Germinal center (tissue), 1 donor: ENCODE data around the gene PSMG4.

Experiments used
- DNase-seq: peaks from one replicate; pipeline ENCODE4 v3.0.0; 2012; ENCODE audit warnings: mixed read lengths, low spot score

PSMG4 gene

DNA sequence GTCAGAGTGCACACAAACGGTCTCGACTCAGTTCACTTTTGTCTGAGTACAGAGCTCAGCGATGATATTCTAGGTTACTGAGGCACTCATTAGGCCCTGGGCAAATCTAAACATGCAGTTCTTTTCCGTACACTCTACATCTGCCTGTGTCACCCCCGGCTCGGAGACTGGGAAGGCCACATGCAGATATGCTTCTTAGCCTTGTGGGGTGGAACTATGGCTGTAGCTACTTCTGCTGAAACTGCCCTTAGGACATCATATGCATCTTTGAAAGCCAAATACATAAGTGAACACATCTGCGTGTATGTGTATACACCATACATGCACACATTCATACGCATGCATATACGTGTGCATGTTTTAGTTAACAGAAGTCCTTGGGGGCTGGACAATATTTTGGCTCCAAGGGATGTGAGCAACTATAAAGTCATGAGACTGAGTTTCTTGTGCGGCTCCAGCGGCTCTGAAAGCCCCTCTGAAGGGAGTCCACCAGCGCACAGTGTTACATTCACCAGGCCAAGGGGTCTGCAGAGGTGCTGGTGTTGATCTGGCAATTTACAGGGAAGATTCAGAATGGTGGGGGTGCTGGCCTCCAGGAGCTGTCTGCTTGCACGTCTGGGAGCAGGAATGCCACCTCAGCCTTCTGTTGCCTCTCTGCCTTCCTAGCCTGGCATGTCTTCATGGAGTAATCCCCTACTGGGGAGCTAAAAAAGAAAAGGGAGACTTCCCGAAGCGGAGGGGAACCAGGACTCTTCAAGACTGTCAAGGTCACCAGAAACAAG is 31.6 kb downstream of the PSMG4 start:
- DNase-seq: no peak

DNA sequence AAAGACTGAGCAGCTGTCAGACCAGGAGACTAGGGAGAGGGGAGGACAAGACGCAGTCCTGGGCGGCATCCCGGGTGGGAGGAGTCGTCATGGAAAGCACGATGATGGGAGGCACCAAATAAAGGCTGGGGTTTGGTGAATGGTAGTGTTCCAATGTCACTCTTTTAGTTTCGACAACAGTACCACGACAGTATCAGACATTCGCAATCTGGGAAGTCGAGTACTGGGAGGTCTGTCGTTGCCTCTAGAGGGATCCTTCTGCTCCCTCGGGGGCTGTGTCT is 32.1 kb downstream of the PSMG4 start:
- no peak for DNase-seq

DNA sequence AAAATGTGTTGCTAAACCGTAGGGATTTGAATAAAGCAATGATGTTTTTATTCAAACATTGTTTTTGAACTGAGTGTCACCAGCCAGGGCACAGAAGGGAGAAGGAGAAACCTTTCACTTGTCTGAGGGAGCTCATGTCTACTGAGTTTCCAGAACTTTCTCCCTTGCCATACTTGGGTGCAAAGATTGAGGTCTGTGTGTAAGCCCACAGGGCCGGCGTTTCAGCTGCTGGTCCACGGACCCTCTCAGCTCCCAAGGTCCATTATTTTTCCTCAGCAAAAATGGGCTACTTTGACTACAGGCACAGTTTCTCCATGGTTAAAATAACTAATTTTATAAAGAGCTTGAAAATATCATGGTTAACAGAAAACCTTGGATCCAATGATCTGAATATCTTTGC is 32.6 kb downstream of the PSMG4 start:
- DNase-seq: no peak

DNA sequence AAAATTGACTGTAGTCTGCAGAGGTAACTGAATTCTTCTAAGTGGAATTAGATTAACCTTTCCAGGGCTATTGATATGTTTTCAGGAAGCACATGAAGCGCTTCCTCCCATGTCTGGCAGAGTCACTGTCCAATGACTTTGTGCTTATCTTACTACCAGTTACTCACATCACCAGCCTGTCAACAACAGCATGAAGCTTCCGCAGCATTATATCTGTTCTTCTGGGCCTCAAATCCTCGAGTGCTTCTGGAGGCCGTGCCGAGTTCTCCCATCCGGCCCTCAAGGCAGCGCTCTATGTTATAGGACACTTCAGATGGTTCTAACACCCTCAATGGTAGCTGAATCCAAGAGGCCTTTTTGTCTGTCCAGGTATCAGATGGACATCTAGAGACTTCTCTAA is 33.2 kb downstream of the PSMG4 start:
- no peak for DNase-seq

DNA sequence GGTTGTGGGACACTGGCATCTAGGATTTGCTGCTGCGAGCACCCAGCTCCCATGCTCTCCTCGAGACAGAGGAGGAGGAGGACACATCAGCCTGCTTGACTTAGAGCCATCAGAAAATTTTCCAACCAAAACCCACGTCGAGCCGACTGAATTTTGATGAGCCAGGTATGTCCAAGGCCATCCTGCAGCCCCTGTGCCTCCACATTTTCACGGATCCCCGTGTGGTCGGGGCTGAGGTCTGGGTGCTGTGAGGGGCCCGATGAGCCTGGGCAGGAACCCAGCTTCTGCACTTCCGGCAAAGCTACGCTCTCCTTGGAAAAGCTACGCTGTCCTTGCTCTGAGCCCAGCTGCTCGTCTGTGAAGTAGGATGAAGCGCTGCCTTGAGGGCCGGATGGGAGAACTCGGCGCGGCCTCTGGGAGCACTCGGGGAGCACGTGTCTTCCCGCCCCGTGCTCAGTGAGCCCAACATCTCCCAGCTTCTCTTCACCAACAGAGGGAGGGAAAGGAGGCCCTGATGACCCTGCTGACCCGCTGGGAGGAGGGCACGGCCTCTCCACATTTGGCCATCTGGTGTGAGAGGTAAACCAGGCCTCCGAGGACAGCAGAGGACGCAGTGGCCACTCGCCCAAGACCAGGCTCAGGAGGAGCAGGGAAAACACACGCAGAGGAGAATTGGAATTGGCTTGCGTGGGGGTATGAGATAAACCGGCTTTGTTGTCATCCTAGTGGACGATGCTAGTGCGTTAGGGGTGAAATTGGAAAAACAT is 33.9 kb downstream of the PSMG4 start:
- DNase-seq: no peak

DNA sequence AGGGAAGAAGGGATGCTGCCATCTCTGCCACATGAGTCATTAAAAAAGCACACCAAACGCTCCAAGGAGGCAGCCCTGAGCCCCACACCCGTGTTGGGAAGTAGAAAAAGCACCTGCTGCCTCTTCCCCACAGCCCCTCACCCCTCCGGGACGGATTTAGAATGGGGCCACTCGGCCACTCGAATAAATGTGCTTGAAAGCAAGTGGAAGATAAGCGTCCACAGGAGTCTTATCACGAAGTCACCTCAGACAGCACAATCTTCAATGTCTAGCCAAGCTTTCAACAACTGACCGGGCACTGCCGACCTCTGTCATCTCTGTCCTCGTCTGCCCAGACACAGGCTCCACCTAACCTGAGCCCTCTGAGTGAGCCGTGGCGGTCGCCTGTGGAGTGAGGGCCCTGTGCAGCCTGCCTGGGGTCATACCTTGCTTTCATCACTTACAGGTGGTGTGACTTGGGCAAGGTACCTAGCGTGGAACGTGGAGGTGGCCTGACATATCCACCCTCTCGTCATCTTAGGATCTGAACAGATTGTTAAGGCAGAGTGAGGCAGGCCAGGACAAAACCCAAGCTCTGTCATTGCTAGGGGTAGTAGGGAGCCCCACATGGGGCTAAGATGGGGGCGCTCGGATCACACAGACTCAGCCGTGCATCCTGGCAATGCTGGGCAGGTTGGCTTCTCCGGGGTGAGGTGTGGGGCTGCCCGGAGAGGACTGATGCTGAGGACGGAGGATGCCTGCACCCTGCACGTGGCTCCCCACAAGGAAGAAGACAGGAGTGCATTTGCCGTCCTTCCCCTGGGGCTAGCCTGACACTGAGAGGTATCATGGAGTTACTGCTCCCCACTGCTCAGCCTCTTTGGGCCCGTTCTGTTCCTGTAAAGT is 34.8 kb downstream of the PSMG4 start:
- DNase-seq: no peak

DNA sequence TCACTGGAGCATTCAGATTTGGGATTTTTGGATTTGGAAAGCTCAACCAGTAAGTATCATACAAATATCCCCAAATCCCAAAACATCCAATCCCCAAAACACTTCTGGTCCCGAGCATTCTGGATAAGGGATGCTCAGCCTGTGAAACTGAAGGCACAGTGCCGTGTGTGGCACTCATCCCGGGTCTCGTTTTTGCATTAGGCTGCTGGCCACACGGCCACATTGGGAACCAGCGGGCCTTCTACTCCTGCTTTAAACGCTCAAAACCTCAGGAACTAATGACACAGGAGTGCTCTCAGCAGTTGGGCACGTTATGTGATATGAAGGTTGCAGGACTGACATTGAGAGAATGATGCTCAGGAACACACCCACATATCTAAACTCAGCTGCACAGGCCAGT is 35.6 kb downstream of the PSMG4 start:
- DNase-seq: no peak

DNA sequence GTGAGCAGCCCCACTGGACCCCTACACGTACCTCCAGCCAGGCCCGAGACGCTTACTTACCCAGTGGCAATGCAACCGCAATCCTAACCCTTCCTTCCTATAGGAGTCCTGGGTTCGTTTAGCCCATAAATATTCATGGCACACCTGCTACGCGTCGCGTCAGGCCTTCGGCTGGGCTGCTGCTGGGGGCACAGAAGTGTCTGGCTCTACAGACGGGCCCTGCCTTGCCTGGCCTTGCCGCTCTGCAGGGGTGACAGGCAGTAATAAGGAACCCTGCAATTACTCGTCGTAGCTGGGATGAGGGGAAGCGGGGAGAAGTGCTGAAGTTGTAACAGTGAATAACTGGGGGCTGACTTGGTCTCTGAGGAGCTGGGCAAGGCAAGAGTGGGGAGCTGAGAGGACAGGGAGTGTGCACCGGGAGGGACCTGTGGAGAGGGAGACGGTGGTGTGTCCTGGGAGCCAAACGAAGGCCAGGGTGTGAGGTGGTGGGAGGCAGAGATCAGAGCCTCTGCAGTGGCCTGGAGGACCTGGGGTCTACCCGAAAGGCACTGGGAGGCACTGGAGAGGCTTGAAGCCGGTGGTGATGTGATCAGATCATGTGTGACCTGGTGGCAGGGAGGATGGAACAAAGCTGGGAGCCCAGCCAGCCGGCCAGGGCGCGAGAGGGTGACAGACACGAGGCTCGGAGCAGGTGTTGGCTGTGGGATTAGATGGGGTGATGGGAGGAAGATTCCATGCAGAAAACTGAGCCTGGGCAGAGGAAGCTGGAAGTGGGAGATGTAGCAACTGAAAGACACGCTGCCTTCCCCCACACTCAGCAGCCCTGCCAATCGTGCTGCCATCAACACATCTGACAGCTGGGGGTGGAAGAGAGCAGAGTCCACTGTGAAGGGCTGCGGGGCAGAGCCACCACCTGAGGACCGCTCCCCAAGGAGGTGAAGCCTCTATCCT is 36.4 kb downstream of the PSMG4 start:
- no peak for DNase-seq

DNA sequence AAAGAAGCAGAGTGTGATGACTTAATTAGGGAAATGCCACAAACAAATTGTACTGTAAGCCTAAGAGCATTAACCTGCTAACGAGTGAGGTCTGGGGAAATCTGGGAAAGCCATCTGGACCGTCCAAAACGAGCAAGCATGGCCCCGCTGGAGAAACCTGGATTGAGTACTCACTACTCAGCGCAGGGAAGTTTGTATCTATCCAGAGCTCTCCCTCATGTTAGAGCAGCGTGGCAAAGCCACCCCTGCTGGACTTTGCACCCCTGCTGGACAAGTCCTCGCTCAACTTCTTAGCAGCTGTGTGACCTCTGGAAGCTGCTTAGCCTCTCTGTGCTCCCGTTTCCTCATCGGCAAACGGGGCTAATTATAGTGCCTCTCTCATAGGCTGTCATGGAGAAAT is 37.3 kb downstream of the PSMG4 start:
- no peak for DNase-seq

DNA sequence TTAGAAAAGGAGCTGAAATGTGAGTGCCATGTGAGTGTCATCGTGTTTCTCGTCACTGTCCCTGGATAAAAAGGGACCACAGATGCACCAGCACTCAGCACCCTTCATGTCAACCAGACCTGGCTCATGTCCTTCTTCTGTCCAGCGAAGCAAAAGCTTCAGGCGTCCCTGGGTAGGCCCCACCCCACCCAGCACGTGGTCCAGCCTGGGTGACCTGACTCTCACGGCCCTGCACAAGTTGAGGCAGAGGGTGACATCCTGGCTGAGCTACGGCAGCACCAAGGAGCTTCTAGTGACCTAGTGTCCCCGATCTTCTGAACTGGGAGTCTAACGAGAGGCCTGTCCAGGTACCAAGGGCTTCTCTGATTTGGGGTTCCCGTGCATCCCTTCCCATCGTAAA is 37.8 kb downstream of the PSMG4 start:
- no peak for DNase-seq

DNA sequence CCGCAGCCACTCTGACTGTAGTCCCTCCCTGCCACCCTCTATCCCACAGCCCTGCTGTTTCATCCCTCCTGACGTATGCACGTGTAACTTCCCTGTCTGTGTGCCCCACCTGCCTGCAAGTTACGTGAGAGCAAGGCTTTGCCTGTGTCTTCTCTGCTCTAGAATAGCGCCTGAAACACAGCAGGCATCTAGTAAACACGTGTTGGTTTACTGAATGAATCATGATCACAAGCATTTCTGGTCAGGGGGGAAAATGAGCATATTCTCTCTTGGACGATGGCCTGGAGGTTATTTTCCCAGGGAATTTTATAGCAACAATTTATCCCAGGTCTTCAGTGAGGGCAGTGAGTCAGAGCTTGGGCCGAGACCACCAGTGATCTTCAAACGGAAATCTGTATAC is 38.3 kb downstream of the PSMG4 start:
- DNase-seq: no peak

DNA sequence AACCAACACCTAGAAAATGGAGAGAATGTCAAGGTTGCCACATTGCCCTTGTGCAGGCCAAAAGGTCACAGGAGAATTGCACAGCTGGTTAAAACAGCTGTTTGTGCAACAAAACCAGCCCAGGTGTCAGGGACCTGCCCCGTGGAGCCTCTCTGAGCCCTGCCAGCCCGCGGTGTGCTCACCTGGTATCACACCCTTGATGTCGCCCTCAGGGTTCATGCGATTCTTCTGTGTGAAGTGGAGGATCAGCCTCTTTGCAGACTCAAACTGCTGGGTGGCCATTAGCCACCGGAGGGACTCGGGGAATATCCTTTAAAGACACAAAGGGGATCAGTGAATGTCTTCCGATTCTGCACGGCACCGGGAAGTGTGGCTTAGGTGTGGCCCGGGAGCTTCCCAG is 39.2 kb downstream of the PSMG4 start:
- no peak for DNase-seq

DNA sequence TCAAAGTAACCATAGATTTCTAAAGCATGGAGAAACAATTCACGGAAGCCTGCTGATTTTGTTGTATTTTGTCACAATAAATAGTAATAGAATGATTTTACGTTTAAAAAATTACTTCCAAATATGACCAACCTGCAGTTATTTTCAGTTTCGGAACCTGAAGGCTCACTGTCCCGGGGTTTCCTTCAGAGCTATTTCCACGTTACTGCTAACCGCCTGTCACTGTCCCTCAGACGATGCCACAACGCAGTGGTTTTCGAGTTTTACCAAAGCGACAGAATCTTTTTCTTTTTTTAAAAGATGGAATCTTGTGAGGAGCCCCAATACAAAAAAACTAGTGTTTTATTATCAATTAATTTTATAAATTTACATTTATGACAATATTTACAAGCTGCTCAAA is 40.5 kb downstream of the PSMG4 start:
- DNase-seq: no peak

DNA sequence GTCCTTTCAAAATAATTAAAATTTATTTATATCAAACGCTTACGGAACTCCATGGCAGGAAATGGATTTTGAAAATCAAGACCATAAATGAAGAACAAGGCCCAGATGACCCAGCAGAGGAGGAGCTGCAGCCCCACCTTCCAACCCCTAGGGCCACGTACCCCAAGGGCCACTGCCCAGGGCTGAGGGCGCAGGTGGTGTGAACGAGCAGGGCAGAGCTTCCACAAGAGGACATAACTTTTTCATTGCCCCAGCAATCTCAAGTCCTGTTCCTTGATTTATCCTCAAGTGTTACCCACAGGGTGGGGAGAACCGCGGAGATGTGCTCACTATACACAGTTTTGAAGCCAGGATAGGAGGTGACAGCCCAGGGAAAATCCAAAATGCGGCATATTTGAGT is 42.8 kb downstream of the PSMG4 start:
- DNase-seq: no peak

DNA sequence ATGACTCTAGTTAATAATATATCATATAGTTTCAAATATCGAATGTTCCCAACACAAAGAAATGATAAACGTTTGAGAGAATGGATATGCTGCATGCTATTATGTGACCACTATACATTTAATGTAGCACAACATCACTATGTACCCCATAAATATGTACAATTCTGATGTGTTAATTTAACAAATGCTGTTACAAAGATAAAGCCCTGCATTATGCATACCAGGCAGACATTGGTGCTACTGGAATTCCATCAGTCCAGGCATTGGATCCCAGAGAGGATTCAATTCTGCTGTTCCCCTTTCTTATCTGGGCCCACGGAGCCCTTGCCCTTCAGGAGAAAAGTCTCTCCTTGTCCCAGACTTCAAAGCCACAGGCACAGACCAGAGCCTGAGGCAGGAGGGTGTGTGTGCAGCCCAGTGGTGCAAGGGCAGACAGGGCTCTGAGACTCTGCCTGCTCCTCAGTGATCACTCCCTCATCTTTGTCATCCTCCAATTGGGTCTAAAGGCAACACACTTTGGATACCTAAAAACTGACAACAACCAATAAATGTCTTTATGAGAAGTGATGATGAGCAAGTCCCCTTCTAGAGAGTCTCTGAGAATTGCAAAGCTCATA is 45.2 kb downstream of the PSMG4 start:
- no peak for DNase-seq

DNA sequence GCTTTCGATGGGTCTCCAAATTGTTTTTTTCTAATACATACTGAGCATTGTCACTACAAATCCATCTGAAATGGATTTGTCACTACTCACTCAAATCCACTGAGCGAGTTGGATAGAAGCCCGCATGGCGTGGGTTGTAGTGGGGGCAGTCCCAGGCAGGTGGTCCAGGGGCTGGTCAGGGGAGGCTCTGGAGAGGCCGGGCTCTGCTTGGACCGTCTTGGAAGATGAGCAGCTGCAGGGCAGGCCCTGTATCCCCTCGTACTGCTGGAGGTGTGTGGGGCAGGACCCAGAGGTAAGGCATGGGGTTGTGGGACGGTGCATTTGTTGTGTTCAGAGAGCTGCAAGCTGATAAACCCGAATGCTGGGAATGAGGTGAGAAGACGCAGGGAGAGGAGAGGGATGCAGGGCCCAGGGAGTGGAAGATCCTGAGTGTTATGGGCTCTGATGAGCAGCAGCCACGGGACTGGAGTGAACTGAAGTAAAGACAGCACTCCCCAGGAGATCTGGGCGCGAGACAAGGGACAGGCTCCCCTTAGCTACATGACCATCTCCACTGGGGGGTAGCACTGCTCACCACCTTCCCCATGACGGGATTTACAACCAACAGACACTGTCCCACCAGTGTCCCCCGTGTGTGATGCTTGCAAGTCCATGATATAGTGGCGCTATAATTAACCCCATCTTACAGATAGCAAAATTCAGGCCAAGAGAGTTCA is 45.9 kb downstream of the PSMG4 start:
- no peak for DNase-seq

DNA sequence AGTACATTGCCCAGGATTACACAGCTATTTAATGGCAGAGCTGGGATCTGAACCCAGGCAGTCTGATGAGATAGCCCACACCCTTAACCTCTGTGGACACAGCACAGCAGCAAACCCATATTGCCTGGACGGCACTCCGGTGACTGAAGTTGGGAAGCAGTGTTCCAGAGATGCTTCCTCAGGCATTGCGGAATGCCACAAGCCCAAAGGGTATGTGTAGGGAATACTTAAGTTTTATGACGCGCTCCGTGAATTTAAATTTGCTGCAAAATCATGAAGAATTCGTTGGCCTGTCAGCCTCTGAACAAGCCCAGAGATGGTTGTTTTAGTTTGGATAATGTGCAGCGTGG is 46.4 kb downstream of the PSMG4 start:
- no peak for DNase-seq

DNA sequence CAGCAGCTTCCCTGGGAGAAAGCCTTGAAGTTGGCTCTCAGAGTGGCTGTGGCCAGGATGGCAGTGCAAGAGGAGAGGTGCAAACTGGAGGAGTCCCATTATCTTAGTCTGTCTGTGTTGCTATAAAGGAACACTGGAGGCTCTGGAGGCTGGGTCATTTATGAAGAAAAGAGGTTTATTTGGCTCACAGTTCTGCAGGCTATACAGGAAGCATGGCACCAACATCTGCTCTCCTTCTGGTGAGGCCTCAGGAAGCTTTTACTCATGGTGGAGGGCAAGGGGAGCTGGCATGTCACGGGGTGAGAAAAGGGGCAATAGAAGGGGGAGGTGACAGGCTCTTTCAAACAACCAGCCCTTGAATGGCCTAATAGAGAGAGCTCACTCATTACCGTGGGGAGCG is 47.1 kb downstream of the PSMG4 start:
- no peak for DNase-seq

DNA sequence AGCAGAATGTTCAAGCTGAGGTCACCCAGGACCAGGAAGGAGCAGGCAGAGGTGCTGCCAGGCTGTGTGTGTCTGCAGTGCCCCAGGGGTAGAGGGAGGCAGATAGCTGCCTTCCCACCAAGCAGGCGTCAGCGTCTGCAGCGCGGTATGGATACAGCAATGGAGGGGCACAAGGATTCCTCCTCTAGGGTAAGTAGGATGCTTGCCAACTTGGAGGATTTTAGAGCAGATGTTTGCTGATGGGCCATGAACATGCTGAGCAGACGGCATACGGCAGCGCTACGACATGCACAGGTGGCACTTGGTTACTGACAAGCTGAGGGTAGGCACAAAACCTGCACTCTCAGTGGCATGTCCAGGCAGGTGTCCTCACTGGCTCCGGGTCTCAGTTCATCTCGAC is 48.1 kb downstream of the PSMG4 start:
- DNase-seq: no peak

DNA sequence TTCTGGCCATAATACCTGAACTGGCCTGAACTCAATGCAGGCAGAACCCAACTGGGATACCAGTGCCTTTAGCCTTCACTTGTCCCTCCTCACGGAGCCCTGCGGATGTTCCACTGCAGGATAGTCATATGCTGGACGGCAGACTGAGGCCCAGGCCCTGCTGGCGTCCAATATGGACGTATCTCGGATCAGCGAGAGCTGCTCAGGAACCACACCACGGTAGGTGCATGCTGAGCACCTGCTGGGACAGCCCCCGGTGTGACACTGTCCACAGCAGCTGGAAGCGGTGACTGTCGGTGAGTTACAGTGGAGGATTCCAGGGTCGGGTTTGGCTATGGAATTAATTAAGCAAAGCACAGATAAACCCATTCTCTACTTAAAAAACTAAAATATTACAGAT is 48.7 kb downstream of the PSMG4 start:
- no peak for DNase-seq

DNA sequence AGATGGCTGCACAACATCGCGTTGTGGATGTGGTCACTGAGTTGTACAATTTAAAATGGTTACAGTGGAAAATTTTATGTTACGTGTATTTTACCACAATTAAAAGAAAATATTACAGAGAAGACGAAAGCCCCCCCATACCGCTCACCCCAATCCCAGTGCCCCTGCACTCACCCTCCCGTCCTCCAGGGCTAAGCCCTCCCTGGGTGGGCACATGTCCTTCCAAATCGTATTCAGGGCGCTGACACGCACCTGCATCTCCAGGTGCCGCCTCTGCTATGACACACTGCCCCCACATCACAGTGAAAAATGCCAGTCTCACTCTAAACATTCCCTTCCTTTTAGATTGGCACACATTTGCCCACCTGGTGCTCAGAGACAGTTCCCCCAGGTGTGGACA is 49.4 kb downstream of the PSMG4 start:
- DNase-seq: no peak
